A549 (cell line): ENCODE results near the gene PCDHGB1. TPM values are rescaled to one million over a fixed set of nuclear protein-coding genes. Genes with fewer than 3 reads are reported as not detected.
"Not testable (repeated sequence)": the region's sequence is repeated elsewhere in the genome, so short reads cannot be mapped to it uniquely, and the experiment has no call there.

ENCODE experiments used
- ATAC-seq, 2 experiments: fragments of 200-7000 bp in 1 of 2; fragments of >200 bp in 1 of 2; cut with Nextera tagmentation in 1 of 2; cut with Tn5 transposase in 1 of 2; 3 replicates each; pipeline versions ENCODE4 v1.8.0 to v1.9.1; 2018 to 2020; ENCODE audit warnings: mild to moderate bottlenecking in 1 of 2, moderate library complexity in 1 of 2
- CTCF ChIA-PET: fragments of 300-600 bp; sonication (Branson Sonifier 250); formaldehyde crosslinking; extraction: SDS; loops from one replicate; lab custom pipeline; 2021; ENCODE audit warnings: antibody characterized with exemption, inconsistent platforms; lab: Yijun Ruan, JAX
- POLR2A ChIA-PET: fragments of 350-600 bp; formaldehyde crosslinking; extraction: SDS; loops from one replicate; lab custom pipeline; 2021; ENCODE audit warnings: antibody characterized with exemption, inconsistent platforms; lab: Yijun Ruan, JAX
- DNase-seq, 2 experiments: peaks; one replicate each; pipeline versions ENCODE4 v3.0.0 to v3.0.0-alpha.2; 2011 to 2016; ENCODE audit warnings: low read depth in 1 of 2, low spot score in 1 of 2
- FAIRE-seq: peaks from 2 replicates; lab custom pipeline; 2011; peaks lifted over from hg19 to GRCh38; lab: Jason Lieb, UNC
- H3K27ac ChIP-seq, 2 experiments: fragments of >200 bp; sonication (Bioruptor Twin); formaldehyde crosslinking; 3 replicates each; pipeline ENCODE4 v1.5.1; 2016 to 2017
- H3K4me1 ChIP-seq: fragments of >200 bp; sonication (Bioruptor Twin); formaldehyde crosslinking; 3 replicates; pipeline ENCODE4 v1.6.1; 2016
- H3K4me2 ChIP-seq: fragments of >200 bp; sonication (Bioruptor Twin); formaldehyde crosslinking; 3 replicates; pipeline ENCODE4 v1.6.1; 2016
- H3K4me3 ChIP-seq: fragments of >200 bp; sonication (Bioruptor Twin); formaldehyde crosslinking; 3 replicates; pipeline ENCODE4 v1.5.1; 2016
- H3K9me3 ChIP-seq: fragments of >200 bp; sonication (Bioruptor Twin); formaldehyde crosslinking; 3 replicates; pipeline ENCODE4 v1.6.1; 2016
- HDAC2 ChIP-seq: fragments of 200-600 bp; sonication (generic); IDR thresholded peaks from 2 replicates; pipeline ENCODE4 v1.6.1; 2016
- HOXB13 ChIP-seq: fragments of 250-450 bp; sonication (Bioruptor Pico); IDR thresholded peaks from 2 replicates; pipeline ENCODE4 v1.5.0; 2020; ENCODE audit warnings: low read depth, mild to moderate bottlenecking, moderate library complexity
- JUNB ChIP-seq: fragments of >200 bp; sonication (Bioruptor Twin); formaldehyde crosslinking; IDR thresholded peaks from 2 replicates; pipeline ENCODE4 v1.6.1; 2016
- MAZ ChIP-seq: fragments of 150-350 bp; IDR thresholded peaks from 2 replicates; pipeline ENCODE4 v1.6.1; 2014; ENCODE audit warnings: antibody characterized with exemption, low read depth, low read length, borderline replicate concordance
- MYC ChIP-seq: IDR thresholded peaks from 2 replicates; pipeline ENCODE4 v1.6.1; 2012; ENCODE audit warnings: mild to moderate bottlenecking, inconsistent platforms, low read length, improper control_type of control experiment, borderline replicate concordance
- NPAS2 ChIP-seq: fragments of 250-450 bp; sonication (Bioruptor Pico); IDR thresholded peaks from 2 replicates; pipeline ENCODE4 v1.8.0; 2022; ENCODE audit warnings: mild to moderate bottlenecking, moderate library complexity, borderline replicate concordance
- RAD21 ChIP-seq, 2 experiments: fragments of >200 bp in 1 of 2; sonication (Bioruptor Twin) in 1 of 2; formaldehyde crosslinking in 1 of 2; IDR thresholded peaks in 1 of 2; conservative IDR thresholded peaks in 1 of 2; 2 replicates in 1 of 2; 3 replicates in 1 of 2; pipeline ENCODE4 v1.6.1; 2012 to 2018; ENCODE audit warnings: inconsistent platforms in 1 of 2
- RARB ChIP-seq: fragments of 250-450 bp; sonication (Bioruptor Pico); IDR thresholded peaks from 2 replicates; pipeline ENCODE4 v1.8.0; 2021; ENCODE audit warnings: mild to moderate bottlenecking, moderate library complexity
- SMC3 ChIP-seq: fragments of >200 bp; sonication (Bioruptor Twin); formaldehyde crosslinking; IDR thresholded peaks from 3 replicates; pipeline ENCODE4 v1.6.1; 2018; ENCODE audit warnings: inconsistent platforms
- TFCP2L1 ChIP-seq: fragments of 250-450 bp; sonication (Bioruptor Pico); IDR thresholded peaks from 2 replicates; pipeline ENCODE4 v1.5.0; 2021; ENCODE audit warnings: mild to moderate bottlenecking
- ZSCAN20 ChIP-seq: fragments of 250-450 bp; sonication (Bioruptor Pico); IDR thresholded peaks from 2 replicates; pipeline ENCODE4 v1.8.0; 2022; ENCODE audit warnings: mild to moderate bottlenecking, moderate library complexity
- WGBS: methylation state at CpG from one replicate; pipeline ENCODE4 v1.1.6; 2017; ENCODE audit errors: missing lambda C conversion rate; 5-methylcytosine and 5-hydroxymethylcytosine counted together
- polyA plus RNA-seq, 4 experiments: library from polyadenylated mRNA; depleted of rRNA in 3 of 4; stranded (reverse); fragments of >200 nt; fragmentation: RNase III in 1 of 4; extraction: RNeasy Plus Mini Kit Qiagen cat#74134 plus additional on column Dnase treatment in 1 of 4; gene quantifications; 2 replicates in 3 of 4; 3 replicates in 1 of 4; pipeline ENCODE4 v1.2.3, GENCODE V29; 2011 to 2017
- TF ChIP-seq, protein P1 (sequence below): fragments of 450-650 bp; IDR thresholded peaks from 2 replicates; pipeline ENCODE4 v1.6.1; 2014; ENCODE audit warnings: antibody characterized with exemption
- TF ChIP-seq, protein P2 (sequence below): fragments of 250-450 bp; sonication (Bioruptor Pico); IDR thresholded peaks from 2 replicates; pipeline ENCODE4 v1.5.0; 2021; ENCODE audit warnings: mild to moderate bottlenecking, moderate library complexity, borderline replicate concordance
- TF ChIP-seq, protein P3 (sequence below): fragments of 250-450 bp; sonication (Bioruptor Pico); IDR thresholded peaks from 2 replicates; pipeline ENCODE4 v1.5.0; 2020; ENCODE audit warnings: low read depth, mild to moderate bottlenecking, moderate library complexity
- TF ChIP-seq, protein P4 (sequence below): fragments of >200 bp; sonication (Bioruptor Twin); formaldehyde crosslinking; IDR thresholded peaks from 3 replicates; pipeline ENCODE4 v1.5.1; 2016

Gene PCDHGB1
- polyA plus RNA-seq, 2 of the 4 experiments (the other 2 are of a cell fraction), result 1.5 to 3.7 TPM

DNA sequence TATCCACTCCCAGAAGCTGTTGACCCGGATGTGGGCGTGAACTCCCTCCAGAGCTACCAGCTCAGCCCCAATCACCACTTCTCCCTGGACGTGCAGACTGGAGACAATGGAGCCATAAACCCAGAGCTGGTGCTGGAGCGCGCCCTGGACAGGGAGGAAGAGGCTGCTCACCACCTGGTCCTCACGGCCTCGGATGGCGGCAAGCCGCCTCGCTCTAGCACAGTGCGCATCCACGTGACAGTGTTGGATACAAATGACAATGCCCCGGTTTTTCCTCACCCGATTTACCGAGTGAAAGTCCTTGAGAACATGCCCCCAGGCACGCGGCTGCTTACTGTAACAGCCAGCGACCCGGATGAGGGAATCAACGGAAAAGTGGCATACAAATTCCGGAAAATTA is 43.4 kb downstream of the PCDHGB1 start:
- ATAC-seq (no peak), DNase-seq (no peak), FAIRE-seq (no peak)
- Histone ChIP-seq H3K4me1 (no peaks in the 10 kb centered on the region), H3K4me2 (no peak overlapping the region)
- TF ChIP-seq TFCP2L1 (CRISPR knock-in tag) (no peak), RARB (CRISPR knock-in tag) (no peak), MYC (no peak), MAZ (no peak), JUNB (no peak), HDAC2 (no peak), ZSCAN20 (CRISPR knock-in tag) (no peak), RAD21 (conservative IDR thresholded peaks at IDR 0.05 in 1 of 2, IDR thresholded peaks at IDR 0.05 in 1 of 2) (no peak), SMC3 (no peak), NPAS2 (CRISPR knock-in tag) (no peak), HOXB13 (no peak)
- TF ChIP-seq, protein P1, sequence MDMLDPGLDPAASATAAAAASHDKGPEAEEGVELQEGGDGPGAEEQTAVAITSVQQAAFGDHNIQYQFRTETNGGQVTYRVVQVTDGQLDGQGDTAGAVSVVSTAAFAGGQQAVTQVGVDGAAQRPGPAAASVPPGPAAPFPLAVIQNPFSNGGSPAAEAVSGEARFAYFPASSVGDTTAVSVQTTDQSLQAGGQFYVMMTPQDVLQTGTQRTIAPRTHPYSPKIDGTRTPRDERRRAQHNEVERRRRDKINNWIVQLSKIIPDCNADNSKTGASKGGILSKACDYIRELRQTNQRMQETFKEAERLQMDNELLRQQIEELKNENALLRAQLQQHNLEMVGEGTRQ, result no peak
- TF ChIP-seq, protein P2, sequence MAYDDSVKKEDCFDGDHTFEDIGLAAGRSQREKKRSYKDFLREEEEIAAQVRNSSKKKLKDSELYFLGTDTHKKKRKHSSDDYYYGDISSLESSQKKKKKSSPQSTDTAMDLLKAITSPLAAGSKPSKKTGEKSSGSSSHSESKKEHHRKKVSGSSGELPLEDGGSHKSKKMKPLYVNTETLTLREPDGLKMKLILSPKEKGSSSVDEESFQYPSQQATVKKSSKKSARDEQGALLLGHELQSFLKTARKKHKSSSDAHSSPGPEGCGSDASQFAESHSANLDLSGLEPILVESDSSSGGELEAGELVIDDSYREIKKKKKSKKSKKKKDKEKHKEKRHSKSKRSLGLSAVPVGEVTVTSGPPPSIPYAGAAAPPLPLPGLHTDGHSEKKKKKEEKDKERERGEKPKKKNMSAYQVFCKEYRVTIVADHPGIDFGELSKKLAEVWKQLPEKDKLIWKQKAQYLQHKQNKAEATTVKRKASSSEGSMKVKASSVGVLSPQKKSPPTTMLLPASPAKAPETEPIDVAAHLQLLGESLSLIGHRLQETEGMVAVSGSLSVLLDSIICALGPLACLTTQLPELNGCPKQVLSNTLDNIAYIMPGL (CRISPR knock-in tag), result no peak
- TF ChIP-seq, protein P3, sequence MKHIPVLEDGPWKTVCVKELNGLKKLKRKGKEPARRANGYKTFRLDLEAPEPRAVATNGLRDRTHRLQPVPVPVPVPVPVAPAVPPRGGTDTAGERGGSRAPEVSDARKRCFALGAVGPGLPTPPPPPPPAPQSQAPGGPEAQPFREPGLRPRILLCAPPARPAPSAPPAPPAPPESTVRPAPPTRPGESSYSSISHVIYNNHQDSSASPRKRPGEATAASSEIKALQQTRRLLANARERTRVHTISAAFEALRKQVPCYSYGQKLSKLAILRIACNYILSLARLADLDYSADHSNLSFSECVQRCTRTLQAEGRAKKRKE (CRISPR knock-in tag), result no peak
- TF ChIP-seq, all 56 proteins: peak for 0
- POLR2A ChIA-PET, result no interaction called here
- no peak overlapping the region for H3K27ac ChIP-seq
- WGBS, result 72% methylated on average over 20 of the region's 21 CpGs
- no peak overlapping the region for H3K4me3 ChIP-seq
- CTCF ChIA-PET, result interaction anchor here (0.9 to 1.5 kb wide), 5 partner anchors 10 to 165 kb away, joined by 3 to 5 read pairs (median 4); partner anchors contain the start of genes PCDHGA7, PCDHGB1 and PCDHGB3
- H3K9me3 ChIP-seq, result peaks cover 67% of the 10 kb centered on the region

DNA sequence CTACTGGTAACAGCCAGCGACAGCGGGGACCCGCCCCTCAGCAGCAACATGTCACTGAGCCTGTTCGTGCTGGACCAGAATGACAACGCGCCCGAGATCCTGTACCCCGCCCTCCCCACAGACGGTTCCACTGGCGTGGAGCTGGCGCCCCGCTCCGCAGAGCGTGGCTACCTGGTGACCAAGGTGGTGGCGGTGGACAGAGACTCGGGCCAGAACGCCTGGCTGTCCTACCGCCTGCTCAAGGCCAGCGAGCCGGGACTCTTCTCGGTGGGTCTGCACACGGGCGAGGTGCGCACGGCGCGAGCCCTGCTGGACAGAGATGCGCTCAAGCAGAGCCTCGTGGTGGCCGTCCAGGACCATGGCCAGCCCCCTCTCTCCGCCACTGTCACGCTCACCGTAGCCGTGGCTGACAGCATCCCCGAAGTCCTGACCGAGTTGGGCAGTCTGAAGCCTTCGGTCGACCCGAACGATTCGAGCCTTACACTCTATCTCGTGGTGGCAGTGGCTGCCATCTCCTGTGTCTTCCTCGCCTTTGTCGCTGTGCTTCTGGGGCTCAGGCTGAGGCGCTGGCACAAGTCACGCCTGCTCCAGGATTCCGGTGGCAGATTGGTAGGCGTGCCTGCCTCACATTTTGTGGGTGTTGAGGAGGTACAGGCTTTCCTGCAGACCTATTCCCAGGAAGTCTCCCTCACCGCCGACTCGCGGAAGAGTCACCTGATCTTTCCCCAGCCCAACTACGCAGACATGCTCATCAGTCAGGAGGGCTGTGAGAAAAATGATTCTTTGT is 44.7 kb downstream of the PCDHGB1 start:
- H3K4me3 ChIP-seq, DNase-seq, H3K27ac ChIP-seq, FAIRE-seq, POLR2A ChIA-PET, H3K4me2 ChIP-seq, ATAC-seq, H3K4me1 ChIP-seq: not testable (repeated sequence)
- peaks cover 70% of the 10 kb centered on the region for H3K9me3 ChIP-seq
- 82% methylated on average over 26 of the region's 53 CpGs for WGBS
- CTCF ChIA-PET, result interaction anchor here (1.1 to 1.9 kb wide), 3 partner anchors 12 to 310 kb away, joined by 3 to 4 read pairs (median 3); partner anchors contain the start of genes PCDHGA7 and PCDHGB7

DNA sequence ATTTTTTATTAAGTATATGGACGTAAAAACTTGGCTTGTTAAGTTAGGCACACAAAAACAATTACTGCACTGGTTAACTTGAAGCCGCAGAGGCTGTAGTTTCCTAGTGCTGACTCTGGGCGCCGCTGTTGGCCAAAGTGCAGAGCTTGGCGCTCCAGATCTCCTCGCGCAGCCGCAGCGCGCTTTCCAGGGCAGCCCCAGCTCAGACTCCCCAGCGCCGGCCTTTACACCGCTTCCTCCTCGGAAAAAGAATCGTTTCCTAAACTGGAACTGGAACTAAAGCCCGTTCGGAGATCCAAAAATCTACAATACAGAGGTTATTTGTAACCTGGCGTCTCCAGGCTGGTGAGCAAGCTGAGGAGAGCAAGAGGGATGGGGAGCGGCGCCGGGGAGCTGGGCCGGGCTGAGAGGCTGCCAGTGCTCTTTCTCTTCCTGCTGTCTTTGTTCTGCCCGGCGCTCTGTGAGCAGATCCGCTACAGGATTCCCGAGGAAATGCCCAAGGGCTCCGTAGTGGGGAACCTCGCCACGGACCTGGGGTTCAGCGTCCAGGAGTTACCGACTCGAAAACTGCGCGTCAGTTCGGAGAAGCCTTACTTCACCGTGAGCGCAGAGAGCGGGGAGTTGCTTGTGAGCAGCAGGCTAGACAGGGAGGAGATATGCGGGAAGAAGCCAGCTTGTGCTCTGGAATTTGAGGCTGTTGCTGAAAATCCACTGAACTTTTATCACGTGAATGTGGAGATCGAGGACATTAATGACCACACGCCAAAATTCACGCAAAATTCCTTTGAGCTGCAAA is 48.1 kb downstream of the PCDHGB1 start, which contains the start of gene PCDHGB5:
TSS of gene PCDHGB5 (plus strand) at position 192 of the 796 bp plus-strand sequence. CDS start at position 373, 181 bp downstream.
- TF ChIP-seq, protein P4, sequence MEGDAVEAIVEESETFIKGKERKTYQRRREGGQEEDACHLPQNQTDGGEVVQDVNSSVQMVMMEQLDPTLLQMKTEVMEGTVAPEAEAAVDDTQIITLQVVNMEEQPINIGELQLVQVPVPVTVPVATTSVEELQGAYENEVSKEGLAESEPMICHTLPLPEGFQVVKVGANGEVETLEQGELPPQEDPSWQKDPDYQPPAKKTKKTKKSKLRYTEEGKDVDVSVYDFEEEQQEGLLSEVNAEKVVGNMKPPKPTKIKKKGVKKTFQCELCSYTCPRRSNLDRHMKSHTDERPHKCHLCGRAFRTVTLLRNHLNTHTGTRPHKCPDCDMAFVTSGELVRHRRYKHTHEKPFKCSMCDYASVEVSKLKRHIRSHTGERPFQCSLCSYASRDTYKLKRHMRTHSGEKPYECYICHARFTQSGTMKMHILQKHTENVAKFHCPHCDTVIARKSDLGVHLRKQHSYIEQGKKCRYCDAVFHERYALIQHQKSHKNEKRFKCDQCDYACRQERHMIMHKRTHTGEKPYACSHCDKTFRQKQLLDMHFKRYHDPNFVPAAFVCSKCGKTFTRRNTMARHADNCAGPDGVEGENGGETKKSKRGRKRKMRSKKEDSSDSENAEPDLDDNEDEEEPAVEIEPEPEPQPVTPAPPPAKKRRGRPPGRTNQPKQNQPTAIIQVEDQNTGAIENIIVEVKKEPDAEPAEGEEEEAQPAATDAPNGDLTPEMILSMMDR, result peak; percentile 44
- TF ChIP-seq RAD21 (conservative IDR thresholded peaks at IDR 0.05 in 1 of 2, IDR thresholded peaks at IDR 0.05 in 1 of 2) (peak; percentile 62), SMC3 (0 out of 3 replicates have a peak, but pooled peaks have one; percentile 28)
- CTCF ChIA-PET, result interaction anchor here (0.5 to 3.5 kb wide), 21 partner anchors 15 to 303 kb away, joined by 3 to 28 read pairs (median 5); partner anchors contain the start of genes PCDHB2, PCDHGA1, PCDHGA10 and PCDHGA7
- H3K4me1 ChIP-seq, POLR2A ChIA-PET, H3K4me3 ChIP-seq: not testable (repeated sequence)
- 38% methylated on average over 26 of the region's 43 CpGs for WGBS
- H3K27ac ChIP-seq, result peak within 1 kb of the TSS in 1 of 2 experiments; percentile 58; a peak in 1 of 6 replicates
- peak in 1 of 2 experiments; percentile 69 for DNase-seq
- H3K4me2 ChIP-seq, result peak within 1 kb of the TSS; percentile 34; the same call in 1 of the 3 replicates
- peak; percentile 87 to 98 for ATAC-seq
- peaks cover 69% of the 10 kb centered on the region for H3K9me3 ChIP-seq
- FAIRE-seq, result peak; percentile 28
